A549 (cell line): Measurements from ENCODE around the gene TMEM255A. TPM values are rescaled to one million over a fixed set of nuclear protein-coding genes. Genes with fewer than 3 reads are reported as not detected.

Experiments used
- ATAC-seq, 2 experiments: fragments of 200-7000 bp in 1 of 2; fragments of >200 bp in 1 of 2; cut with Nextera tagmentation in 1 of 2; cut with Tn5 transposase in 1 of 2; 3 replicates each; pipeline versions ENCODE4 v1.8.0 to v1.9.1; 2018 to 2020; ENCODE audit warnings: mild to moderate bottlenecking in 1 of 2, moderate library complexity in 1 of 2
- CTCF ChIA-PET: fragments of 300-600 bp; sonication (Branson Sonifier 250); formaldehyde crosslinking; extraction: SDS; loops from one replicate; lab custom pipeline; 2021; ENCODE audit warnings: antibody characterized with exemption, inconsistent platforms; lab: Yijun Ruan, JAX
- POLR2A ChIA-PET: fragments of 350-600 bp; formaldehyde crosslinking; extraction: SDS; loops from one replicate; lab custom pipeline; 2021; ENCODE audit warnings: antibody characterized with exemption, inconsistent platforms; lab: Yijun Ruan, JAX
- DNase-seq, 2 experiments: peaks; one replicate each; pipeline versions ENCODE4 v3.0.0 to v3.0.0-alpha.2; 2011 to 2016; ENCODE audit warnings: low read depth in 1 of 2, low spot score in 1 of 2
- FAIRE-seq: peaks from 2 replicates; lab custom pipeline; 2011; peaks lifted over from hg19 to GRCh38; lab: Jason Lieb, UNC
- H3K27ac ChIP-seq, 2 experiments: fragments of >200 bp; sonication (Bioruptor Twin); formaldehyde crosslinking; 3 replicates each; pipeline ENCODE4 v1.5.1; 2016 to 2017
- H3K4me1 ChIP-seq: fragments of >200 bp; sonication (Bioruptor Twin); formaldehyde crosslinking; 3 replicates; pipeline ENCODE4 v1.6.1; 2016
- H3K4me2 ChIP-seq: fragments of >200 bp; sonication (Bioruptor Twin); formaldehyde crosslinking; 3 replicates; pipeline ENCODE4 v1.6.1; 2016
- H3K4me3 ChIP-seq: fragments of >200 bp; sonication (Bioruptor Twin); formaldehyde crosslinking; 3 replicates; pipeline ENCODE4 v1.5.1; 2016
- H3K9me3 ChIP-seq: fragments of >200 bp; sonication (Bioruptor Twin); formaldehyde crosslinking; 3 replicates; pipeline ENCODE4 v1.6.1; 2016
- CBX2 ChIP-seq: fragments of 200-600 bp; sonication (generic); IDR thresholded peaks from 2 replicates; pipeline ENCODE4 v1.6.1; 2016; ENCODE audit warnings: low read depth, mild to moderate bottlenecking, borderline replicate concordance
- CBX8 ChIP-seq: fragments of 200-600 bp; sonication (generic); IDR thresholded peaks from 2 replicates; pipeline ENCODE4 v1.6.1; 2016
- CHD2 ChIP-seq: fragments of 150-350 bp; IDR thresholded peaks from 2 replicates; pipeline ENCODE4 v1.6.1; 2014; ENCODE audit warnings: low read length; ENCODE audit not compliant: partially characterized antibody
- ESRRA ChIP-seq: fragments of 150-350 bp; IDR thresholded peaks from 2 replicates; pipeline ENCODE4 v1.6.1; 2014; ENCODE audit warnings: mild to moderate bottlenecking, low read length, borderline replicate concordance
- FOSB ChIP-seq: fragments of 250-450 bp; sonication (Bioruptor Pico); IDR thresholded peaks from 2 replicates; pipeline ENCODE4 v1.5.0; 2020; ENCODE audit warnings: mild to moderate bottlenecking, moderate library complexity
- FOSL2 ChIP-seq, 2 experiments: fragments of 450-650 bp in 1 of 2; fragments of >200 bp in 1 of 2; sonication (Bioruptor Twin) in 1 of 2; formaldehyde crosslinking; IDR thresholded peaks; 2 replicates each; pipeline versions ENCODE4 v1.5.0 to v1.6.1; 2016 to 2020; ENCODE audit warnings: mild to moderate bottlenecking in 1 of 2, moderate library complexity in 1 of 2
- FOXS1 ChIP-seq: fragments of 250-450 bp; sonication (Bioruptor Pico); IDR thresholded peaks from 2 replicates; pipeline ENCODE4 v1.5.0; 2020; ENCODE audit warnings: mild to moderate bottlenecking, moderate library complexity
- HOXA7 ChIP-seq: fragments of 250-450 bp; sonication (Bioruptor Pico); IDR thresholded peaks from 2 replicates; pipeline ENCODE4 v1.5.0; 2020; ENCODE audit warnings: mild to moderate bottlenecking, moderate library complexity
- HOXB5 ChIP-seq: fragments of 250-450 bp; sonication (Bioruptor Pico); IDR thresholded peaks from 2 replicates; pipeline ENCODE4 v1.5.0; 2020; ENCODE audit warnings: mild to moderate bottlenecking, moderate library complexity
- KDM1A ChIP-seq: fragments of 200-600 bp; sonication (generic); IDR thresholded peaks from 2 replicates; pipeline ENCODE4 v1.6.1; 2016; ENCODE audit warnings: low read depth, mild to moderate bottlenecking
- KDM5A ChIP-seq: fragments of 200-600 bp; sonication (generic); IDR thresholded peaks from 2 replicates; pipeline ENCODE4 v1.6.1; 2016; ENCODE audit warnings: antibody characterized with exemption, mild to moderate bottlenecking
- MAZ ChIP-seq: fragments of 150-350 bp; IDR thresholded peaks from 2 replicates; pipeline ENCODE4 v1.6.1; 2014; ENCODE audit warnings: antibody characterized with exemption, low read depth, low read length, borderline replicate concordance
- NR3C1 ChIP-seq: fragments of >200 bp; sonication (Bioruptor Twin); formaldehyde crosslinking; IDR thresholded peaks from 3 replicates; pipeline ENCODE4 v1.6.1; 2017
- POLR2AphosphoS2 ChIP-seq: conservative IDR thresholded peaks from 2 replicates; pipeline ENCODE4 v1.6.1; 2012; ENCODE audit warnings: low read length, improper control_type of control experiment, inconsistent platforms
- RAD21 ChIP-seq, 2 experiments: fragments of >200 bp in 1 of 2; sonication (Bioruptor Twin) in 1 of 2; formaldehyde crosslinking in 1 of 2; IDR thresholded peaks in 1 of 2; conservative IDR thresholded peaks in 1 of 2; 2 replicates in 1 of 2; 3 replicates in 1 of 2; pipeline ENCODE4 v1.6.1; 2012 to 2018; ENCODE audit warnings: inconsistent platforms in 1 of 2
- RCOR1 ChIP-seq: fragments of 150-350 bp; IDR thresholded peaks from 2 replicates; pipeline ENCODE4 v1.6.1; 2014; ENCODE audit warnings: antibody characterized with exemption, low read length, low read depth
- TP53 ChIP-seq: fragments of 250-450 bp; sonication (Bioruptor Pico); IDR thresholded peaks from 2 replicates; pipeline ENCODE4 v1.5.0; 2021; ENCODE audit warnings: mild to moderate bottlenecking, moderate library complexity
- ZFP36 ChIP-seq: fragments of 450-650 bp; IDR thresholded peaks from 2 replicates; pipeline ENCODE4 v1.6.1; 2014; ENCODE audit warnings: borderline replicate concordance; ENCODE audit not compliant: partially characterized antibody
- WGBS: methylation state at CpG from one replicate; pipeline ENCODE4 v1.1.6; 2017; ENCODE audit errors: missing lambda C conversion rate; 5-methylcytosine and 5-hydroxymethylcytosine counted together
- polyA plus RNA-seq, 4 experiments: library from polyadenylated mRNA; depleted of rRNA in 3 of 4; stranded (reverse); fragments of >200 nt; fragmentation: RNase III in 1 of 4; extraction: RNeasy Plus Mini Kit Qiagen cat#74134 plus additional on column Dnase treatment in 1 of 4; gene quantifications; 2 replicates in 3 of 4; 3 replicates in 1 of 4; pipeline ENCODE4 v1.2.3, GENCODE V29; 2011 to 2017
- TF ChIP-seq, protein P1 (sequence below): fragments of 450-650 bp; IDR thresholded peaks from 2 replicates; pipeline ENCODE4 v1.6.1; 2014; ENCODE audit warnings: antibody characterized with exemption
- TF ChIP-seq, protein P2 (sequence below): IDR thresholded peaks from 2 replicates; pipeline ENCODE4 v1.6.1; 2012
- TF ChIP-seq, protein P3 (sequence below): IDR thresholded peaks from 2 replicates; pipeline ENCODE4 v1.6.1; 2012
- TF ChIP-seq, protein P4 (sequence below): fragments of 250-450 bp; sonication (Bioruptor Pico); IDR thresholded peaks from 2 replicates; pipeline ENCODE4 v1.5.0; 2020; ENCODE audit warnings: low read depth, mild to moderate bottlenecking, moderate library complexity
- TF ChIP-seq, protein P5 (sequence below): fragments of >200 bp; sonication (Bioruptor Twin); formaldehyde crosslinking; IDR thresholded peaks from 2 replicates; pipeline ENCODE4 v1.6.1; 2016

The TMEM255A gene
- polyA plus RNA-seq, 2 of the 4 experiments (the other 2 are of a cell fraction), result 0.03 to 0.16 TPM

DNA sequence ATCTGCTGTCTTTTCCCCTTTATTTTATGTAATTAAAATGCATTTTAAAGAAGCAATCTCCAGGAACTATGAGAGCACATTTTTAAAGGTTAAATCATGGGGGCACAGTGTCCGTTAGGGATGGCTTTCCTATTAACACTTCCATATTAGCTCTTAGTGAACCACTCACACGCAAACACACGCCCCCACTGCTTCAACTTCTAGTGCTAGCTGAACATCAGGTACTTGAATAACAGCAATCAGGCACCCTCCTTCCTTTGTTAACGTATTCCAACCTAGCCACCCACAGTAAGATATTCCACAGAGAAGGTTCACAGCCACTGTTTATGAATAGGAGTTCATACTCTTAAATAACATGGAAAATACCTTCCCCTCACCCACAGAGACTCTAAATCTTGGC is 9.3 kb downstream of the TMEM255A start (continued):
- no peak for TF ChIP-seq NR3C1

DNA sequence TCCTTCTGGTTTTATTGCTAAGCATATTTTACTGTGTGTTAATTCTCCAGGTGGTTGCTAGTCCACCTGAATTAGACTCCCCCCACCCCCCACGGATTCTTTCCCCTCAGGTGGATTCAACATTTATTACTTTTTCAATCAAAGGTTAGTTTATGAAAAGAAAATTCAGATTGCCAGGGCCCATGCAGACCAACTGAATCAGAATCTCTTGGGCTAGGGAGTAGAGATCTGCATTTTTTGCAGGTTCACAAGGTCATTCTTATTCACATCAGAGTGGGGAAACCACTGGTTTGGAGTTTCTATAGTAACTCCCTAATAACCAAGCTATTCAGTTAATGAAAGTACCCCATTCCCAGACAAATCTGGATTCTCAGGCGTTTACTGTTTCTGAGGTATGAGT is 9.8 kb downstream of the TMEM255A start:
- H3K9me3 ChIP-seq, result no peaks in the 10 kb centered on the region
- POLR2A ChIA-PET, result no interaction called here
- TF ChIP-seq HOXA7 (CRISPR knock-in tag) (no peak), FOSL2 (IDR thresholded peaks at IDR 0.05) (no peak), FOSL2 (CRISPR knock-in tag; IDR thresholded peaks at IDR 0.05) (no peak), KDM1A (no peak), TP53 (CRISPR knock-in tag) (no peak), MAZ (no peak), RAD21 (conservative IDR thresholded peaks at IDR 0.05 in 1 of 2, IDR thresholded peaks at IDR 0.05 in 1 of 2) (no peak)
- TF ChIP-seq, all 56 proteins: peak for 0
- ATAC-seq (no peak), DNase-seq (no peak), FAIRE-seq (no peak)
- CTCF ChIA-PET, result interaction anchor here (0.9 to 2.9 kb wide), 4 partner anchors 8 to 164 kb away, joined by 3 to 15 read pairs (median 4); no protein-coding TSS in a partner anchor
- 21% methylated on average over 2 of the region's 2 CpGs for WGBS
- no peak overlapping the region for H3K4me2 ChIP-seq
- no peak overlapping the region for H3K4me3 ChIP-seq
- H3K27ac ChIP-seq, result no peak overlapping the region
- no peaks in the 10 kb centered on the region for H3K4me1 ChIP-seq

DNA sequence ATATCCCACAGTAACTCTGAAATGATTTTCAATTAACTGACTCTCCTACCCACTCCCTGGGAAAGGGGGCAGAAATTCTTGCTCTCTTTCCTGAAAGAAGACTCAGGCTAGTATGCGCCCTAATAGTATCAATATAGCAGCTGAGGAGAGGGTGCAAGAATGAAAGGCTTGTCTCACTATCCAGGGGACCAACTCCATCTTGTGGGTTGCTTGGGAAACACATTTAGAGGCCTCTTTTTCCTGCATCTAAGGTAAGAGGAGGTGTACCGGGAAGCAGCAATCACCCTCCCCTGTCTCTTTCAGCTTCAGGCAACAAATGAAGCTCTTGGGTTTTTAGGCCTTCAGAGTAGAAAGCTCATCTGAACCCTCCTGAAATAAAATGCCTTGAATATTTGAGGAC is 11.3 kb downstream of the TMEM255A start:
- ATAC-seq, result peak in 1 of 2 experiments; percentile 46; a peak in 2 of 6 replicates
- peak in 1 of 2 experiments; percentile 9 for DNase-seq
- CTCF ChIA-PET, result interaction anchor here (1.8 to 2.9 kb wide), 2 partner anchors 10 to 14 kb away, joined by 6 to 15 read pairs; no protein-coding TSS in a partner anchor

DNA sequence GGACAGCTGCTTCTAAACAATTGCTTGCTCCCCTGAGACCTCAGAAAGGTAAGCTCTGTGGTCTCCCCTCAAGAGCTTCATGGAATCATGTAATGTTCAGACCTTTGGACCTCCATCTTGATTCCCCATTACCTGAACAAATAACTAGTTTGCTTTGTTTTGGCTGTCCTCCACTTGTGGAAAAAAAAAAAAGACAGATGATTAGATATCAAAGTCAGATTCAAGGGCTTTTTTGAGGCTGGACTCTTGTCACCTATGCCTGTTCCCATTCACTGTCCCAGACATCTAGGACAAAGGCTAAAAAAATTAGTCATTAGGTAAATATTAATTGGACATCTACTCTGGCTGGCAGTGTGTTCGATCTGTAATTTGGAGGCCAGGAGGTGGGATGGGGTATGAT is 13.3 kb downstream of the TMEM255A start:
- ChIA-PET CTCF (no interaction called here), POLR2A (no interaction called here)
- ATAC-seq, result no peak

More for the DNA sequence above, 11.3 kb downstream of the TMEM255A start:
- H3K4me3 ChIP-seq, result no peak overlapping the region
- POLR2A ChIA-PET, result no interaction called here
- no peak overlapping the region for H3K4me2 ChIP-seq
- no peak overlapping the region for H3K27ac ChIP-seq
- TF ChIP-seq, protein P1, sequence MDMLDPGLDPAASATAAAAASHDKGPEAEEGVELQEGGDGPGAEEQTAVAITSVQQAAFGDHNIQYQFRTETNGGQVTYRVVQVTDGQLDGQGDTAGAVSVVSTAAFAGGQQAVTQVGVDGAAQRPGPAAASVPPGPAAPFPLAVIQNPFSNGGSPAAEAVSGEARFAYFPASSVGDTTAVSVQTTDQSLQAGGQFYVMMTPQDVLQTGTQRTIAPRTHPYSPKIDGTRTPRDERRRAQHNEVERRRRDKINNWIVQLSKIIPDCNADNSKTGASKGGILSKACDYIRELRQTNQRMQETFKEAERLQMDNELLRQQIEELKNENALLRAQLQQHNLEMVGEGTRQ, result no peak
- TF ChIP-seq FOSB (no peak), RAD21 (conservative IDR thresholded peaks at IDR 0.05 in 1 of 2, IDR thresholded peaks at IDR 0.05 in 1 of 2) (0 out of 5 replicates have a peak, but pooled peaks of 1 of the 2 experiments have one; percentile 13), NR3C1 (no peak)
- TF ChIP-seq, protein P2, sequence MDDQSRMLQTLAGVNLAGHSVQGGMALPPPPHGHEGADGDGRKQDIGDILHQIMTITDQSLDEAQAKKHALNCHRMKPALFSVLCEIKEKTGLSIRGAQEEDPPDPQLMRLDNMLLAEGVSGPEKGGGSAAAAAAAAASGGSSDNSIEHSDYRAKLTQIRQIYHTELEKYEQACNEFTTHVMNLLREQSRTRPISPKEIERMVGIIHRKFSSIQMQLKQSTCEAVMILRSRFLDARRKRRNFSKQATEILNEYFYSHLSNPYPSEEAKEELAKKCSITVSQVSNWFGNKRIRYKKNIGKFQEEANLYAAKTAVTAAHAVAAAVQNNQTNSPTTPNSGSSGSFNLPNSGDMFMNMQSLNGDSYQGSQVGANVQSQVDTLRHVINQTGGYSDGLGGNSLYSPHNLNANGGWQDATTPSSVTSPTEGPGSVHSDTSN, result no peak
- TF ChIP-seq, all 56 proteins: peak for 1
- peak; percentile 46 for FAIRE-seq
- 83% methylated on average over 2 of the region's 2 CpGs for WGBS
- no peaks in the 10 kb centered on the region for H3K9me3 ChIP-seq
- no peaks in the 10 kb centered on the region for H3K4me1 ChIP-seq

More for the DNA sequence above, 13.3 kb downstream of the TMEM255A start:
- TF ChIP-seq NR3C1, result no peak
- no peak for TF ChIP-seq RCOR1
- no peak for TF ChIP-seq CBX2
- TF ChIP-seq, protein P3, sequence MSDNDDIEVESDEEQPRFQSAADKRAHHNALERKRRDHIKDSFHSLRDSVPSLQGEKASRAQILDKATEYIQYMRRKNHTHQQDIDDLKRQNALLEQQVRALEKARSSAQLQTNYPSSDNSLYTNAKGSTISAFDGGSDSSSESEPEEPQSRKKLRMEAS, result no peak
- TF ChIP-seq, protein P4, sequence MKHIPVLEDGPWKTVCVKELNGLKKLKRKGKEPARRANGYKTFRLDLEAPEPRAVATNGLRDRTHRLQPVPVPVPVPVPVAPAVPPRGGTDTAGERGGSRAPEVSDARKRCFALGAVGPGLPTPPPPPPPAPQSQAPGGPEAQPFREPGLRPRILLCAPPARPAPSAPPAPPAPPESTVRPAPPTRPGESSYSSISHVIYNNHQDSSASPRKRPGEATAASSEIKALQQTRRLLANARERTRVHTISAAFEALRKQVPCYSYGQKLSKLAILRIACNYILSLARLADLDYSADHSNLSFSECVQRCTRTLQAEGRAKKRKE (CRISPR knock-in tag), result no peak
- no peak for TF ChIP-seq FOXS1 (CRISPR knock-in tag)
- no peak for TF ChIP-seq POLR2AphosphoS2
- TF ChIP-seq CHD2, result no peak
- TF ChIP-seq, protein P1, result no peak
- no peak for TF ChIP-seq HOXB5
- TF ChIP-seq CBX8, result no peak
- TF ChIP-seq ESRRA, result no peak
- no peak for TF ChIP-seq ZFP36
- TF ChIP-seq, protein P5, sequence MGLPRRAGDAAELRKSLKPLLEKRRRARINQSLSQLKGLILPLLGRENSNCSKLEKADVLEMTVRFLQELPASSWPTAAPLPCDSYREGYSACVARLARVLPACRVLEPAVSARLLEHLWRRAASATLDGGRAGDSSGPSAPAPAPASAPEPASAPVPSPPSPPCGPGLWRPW, result no peak
- no peak for TF ChIP-seq RAD21 (conservative IDR thresholded peaks at IDR 0.05 in 1 of 2, IDR thresholded peaks at IDR 0.05 in 1 of 2)
- TF ChIP-seq, protein P2, result no peak
- TF ChIP-seq KDM5A, result no peak
- FAIRE-seq (peak; percentile 36), DNase-seq (no peak)
- Histone ChIP-seq H3K4me2 (no peak overlapping the region), H3K27ac (no peak overlapping the region), H3K4me3 (no peak overlapping the region), H3K9me3 (no peaks in the 10 kb centered on the region), H3K4me1 (no peaks in the 10 kb centered on the region)
- WGBS, result 25% methylated on average over 1 of the region's 1 CpG
